CD4-positive, alpha-beta memory T cell (primary cell): ENCODE results near the gene DCT. TPM values are rescaled to one million over a fixed set of nuclear protein-coding genes. Genes with fewer than 3 reads are reported as not detected.

ENCODE experiments used
- CTCF ChIA-PET: fragments of 350-600 bp; sonication (Branson Sonifier 250); formaldehyde crosslinking; loops from one replicate; lab custom pipeline; 2021; ENCODE audit warnings: inconsistent platforms; ENCODE audit not compliant: partially characterized antibody; lab: Charles Lee
- POLR2A ChIA-PET: fragments of 350-600 bp; sonication (Branson Sonifier 250); formaldehyde crosslinking; loops from one replicate; lab custom pipeline; 2021; ENCODE audit not compliant: partially characterized antibody; lab: Charles Lee
- DNase-seq, 5 donors: peaks; one replicate each; pipeline versions ENCODE4 v3.0.0 to v3.0.0-alpha.2; 2020 to 2022; ENCODE audit warnings: mixed read lengths in 1 of 5
- H3K27ac ChIP-seq: one replicate; pipeline ENCODE4 v1.7.0; 2013; ENCODE audit warnings: low read depth, low read length
- H3K27me3 ChIP-seq: 2 replicates; pipeline ENCODE4 v1.7.0; 2013; ENCODE audit warnings: mild to moderate bottlenecking, low read length, moderate library complexity; ENCODE audit not compliant: insufficient read depth
- H3K36me3 ChIP-seq: 2 replicates; pipeline ENCODE4 v1.7.0; 2013; ENCODE audit warnings: mild to moderate bottlenecking, low read length, moderate library complexity; ENCODE audit not compliant: insufficient read depth
- H3K4me1 ChIP-seq: 2 replicates; pipeline ENCODE4 v1.7.0; 2013; ENCODE audit warnings: mild to moderate bottlenecking, low read length, moderate library complexity; ENCODE audit not compliant: insufficient read depth
- H3K4me3 ChIP-seq, 2 donors: one replicate each; pipeline ENCODE4 v1.7.0; 2013; ENCODE audit warnings: low read length in 2 of 2, mild to moderate bottlenecking in 1 of 2
- H3K9me3 ChIP-seq, 2 donors: one replicate each; pipeline ENCODE4 v1.7.0; 2013; ENCODE audit warnings: low read length in 2 of 2, control low read depth in 1 of 2; ENCODE audit not compliant: control insufficient read depth in 1 of 2
- H3K27ac Mint-ChIP-seq, 7 donors: one replicate each; pipeline ENCODE4 v1.8.0; 2020 to 2021; ENCODE audit warnings: mixed read lengths in 7 of 7, mild to moderate bottlenecking in 6 of 7, inconsistent platforms in 3 of 7, moderate library complexity in 3 of 7
- H3K27me3 Mint-ChIP-seq, 2 donors: one replicate each; pipeline ENCODE4 v1.8.0; 2020 to 2021; ENCODE audit warnings: mixed read lengths in 2 of 2
- H3K36me3 Mint-ChIP-seq, 2 donors: one replicate each; pipeline ENCODE4 v1.8.0; 2020 to 2021; ENCODE audit warnings: mixed read lengths in 2 of 2, inconsistent platforms in 1 of 2, mild to moderate bottlenecking in 1 of 2
- H3K4me1 Mint-ChIP-seq, 4 donors: one replicate each; pipeline ENCODE4 v1.8.0; 2020 to 2021; ENCODE audit warnings: mixed read lengths in 4 of 4, mild to moderate bottlenecking in 1 of 4
- H3K4me3 Mint-ChIP-seq, 8 donors: one replicate each; pipeline ENCODE4 v1.8.0; 2020 to 2021; ENCODE audit warnings: mixed read lengths in 8 of 8, mild to moderate bottlenecking in 7 of 8, moderate library complexity in 6 of 8, inconsistent platforms in 3 of 8
- H3K9me3 Mint-ChIP-seq, 8 donors: one replicate each; pipeline ENCODE4 v1.8.0; 2020 to 2021; ENCODE audit warnings: mixed read lengths in 8 of 8, mild to moderate bottlenecking in 5 of 8, inconsistent platforms in 3 of 8, moderate library complexity in 1 of 8
- intact Hi-C: fragments of 100-400 bp; cut with micrococcal nuclease; formaldehyde crosslinking; loops from one replicate; pipeline ENCODE4 v1.15.1; 2023
- polyA plus RNA-seq, 2 donors: library from polyadenylated mRNA; unstranded; fragments of 300-500 nt; fragmentation: Illumina TruSeq; gene quantifications; one replicate each; pipeline ENCODE4 v1.2.3, GENCODE V29; 2021
- total RNA-seq, 2 experiments: library from RNA; stranded (reverse); gene quantifications; one replicate each; pipeline ENCODE4 v1.2.3, GENCODE V29; 2021

The DCT gene
- total and polyA plus RNA-seq, 4 experiments from 2014 or later, result 0.21 to 0.53 (median 0.30) TPM

GRCh38 chr13:94433055-94433961, 46.2 kb downstream of the DCT start:
- no peaks in the 10 kb centered on the region for H3K27me3 ChIP-seq
- no peaks in the 10 kb centered on the region for H3K9me3 ChIP-seq
- POLR2A ChIA-PET, result no interaction called here
- Mint-ChIP-seq H3K4me1 (peaks cover 0 to 3% (median 0%) of the 10 kb centered on the region in 4 donors), H3K27me3 (no peaks in the 10 kb centered on the region), H3K4me3 (no peak overlapping the region), H3K9me3 (no peaks in the 10 kb centered on the region), H3K36me3 (no peaks in the 10 kb centered on the region), H3K27ac (no peak overlapping the region)
- H3K36me3 ChIP-seq, result no peaks in the 10 kb centered on the region
- intact Hi-C loops, result no loop called here
- no peak for DNase-seq
- H3K4me3 ChIP-seq, result no peak overlapping the region
- CTCF ChIA-PET, result interaction anchor here (1.0 to 22.1 kb wide), 3 partner anchors 13 to 185 kb away, joined by 4 to 532 read pairs (median 16); no protein-coding TSS in a partner anchor
- no peaks in the 10 kb centered on the region for H3K4me1 ChIP-seq
- H3K27ac ChIP-seq, result no peak overlapping the region

GRCh38 chr13:94431987-94432386, 47.5 kb downstream of the DCT start:
- Mint-ChIP-seq H3K27ac (no peak overlapping the region), H3K36me3 (no peaks in the 10 kb centered on the region), H3K4me1 (peaks cover 0 to 3% (median 0%) of the 10 kb centered on the region in 4 donors), H3K4me3 (no peak overlapping the region), H3K9me3 (no peaks in the 10 kb centered on the region), H3K27me3 (no peaks in the 10 kb centered on the region)
- no peaks in the 10 kb centered on the region for H3K27me3 ChIP-seq
- CTCF ChIA-PET, result interaction anchor here (0.6 to 22.1 kb wide), 4 partner anchors 8 to 186 kb away, joined by 3 to 532 read pairs (median 4); no protein-coding TSS in a partner anchor
- no peaks in the 10 kb centered on the region for H3K9me3 ChIP-seq
- no peaks in the 10 kb centered on the region for H3K36me3 ChIP-seq
- no peak overlapping the region for H3K27ac ChIP-seq
- intact Hi-C loops, result no loop called here
- POLR2A ChIA-PET, result no interaction called here
- H3K4me3 ChIP-seq, result no peak overlapping the region
- DNase-seq, result no peak
- no peaks in the 10 kb centered on the region for H3K4me1 ChIP-seq

- Mint-ChIP-seq H3K4me3 (no peak overlapping the region), H3K27ac (no peak overlapping the region), H3K36me3 (no peaks in the 10 kb centered on the region), H3K9me3 (no peaks in the 10 kb centered on the region), H3K4me1 (peaks cover 0 to 3% (median 0%) of the 10 kb centered on the region in 4 donors), H3K27me3 (no peaks in the 10 kb centered on the region)
- H3K27ac ChIP-seq, result no peak overlapping the region
- no peak overlapping the region for H3K4me3 ChIP-seq
- H3K4me1 ChIP-seq, result no peaks in the 10 kb centered on the region
- intact Hi-C loops, result no loop called here
- POLR2A ChIA-PET, result interaction anchor here (0.6 kb wide), 1 partner anchor 187 kb away, joined by 3 read pairs; no protein-coding TSS in a partner anchor
- CTCF ChIA-PET, result interaction anchor here (1.4 to 22.1 kb wide), 3 partner anchors 10 to 186 kb away, joined by 3 to 532 read pairs (median 3); no protein-coding TSS in a partner anchor
- no peaks in the 10 kb centered on the region for H3K27me3 ChIP-seq
- H3K9me3 ChIP-seq, result no peaks in the 10 kb centered on the region
- DNase-seq, result no peak
- H3K36me3 ChIP-seq, result no peaks in the 10 kb centered on the region
These were observed 47.9 kb downstream of the DCT start for GRCh38 chr13:94431574-94431973.

- no peak overlapping the region for H3K27ac ChIP-seq
- Mint-ChIP-seq H3K4me3 (no peak overlapping the region), H3K36me3 (no peaks in the 10 kb centered on the region), H3K4me1 (peaks cover 0 to 3% (median 0%) of the 10 kb centered on the region in 4 donors), H3K27ac (no peak overlapping the region), H3K27me3 (peaks cover 10% of the 10 kb centered on the region in 2 donors), H3K9me3 (no peaks in the 10 kb centered on the region)
- ChIA-PET CTCF (interaction anchor here (3.5 to 22.1 kb wide), 2 partner anchors 9 to 191 kb away, joined by 9 to 532 read pairs; no protein-coding TSS in a partner anchor), POLR2A (no interaction called here)
- intact Hi-C loops, result no loop called here
- H3K4me1 ChIP-seq, result no peaks in the 10 kb centered on the region
- H3K36me3 ChIP-seq, result no peaks in the 10 kb centered on the region
- no peaks in the 10 kb centered on the region for H3K27me3 ChIP-seq
- H3K4me3 ChIP-seq, result no peak overlapping the region
- H3K9me3 ChIP-seq, result no peaks in the 10 kb centered on the region
- DNase-seq, result no peak
These were observed 52.0 kb downstream of the DCT start for GRCh38 chr13:94427313-94427953.

GRCh38 chr13:94419925-94420305, 59.6 kb downstream of the DCT start:
- intact Hi-C loops, result no loop called here
- H3K36me3 ChIP-seq, result no peaks in the 10 kb centered on the region
- H3K9me3 ChIP-seq, result peaks cover 0 to 3% of the 10 kb centered on the region in 2 donors
- Mint-ChIP-seq H3K4me3 (no peak overlapping the region), H3K4me1 (peaks cover 1 to 10% (median 5%) of the 10 kb centered on the region in 4 donors), H3K27ac (no peak overlapping the region), H3K27me3 (peaks cover 6 to 13% of the 10 kb centered on the region in 2 donors), H3K9me3 (peaks cover 3 to 39% (median 19%) of the 10 kb centered on the region in 8 donors), H3K36me3 (peaks cover 1 to 12% of the 10 kb centered on the region in 2 donors)
- CTCF ChIA-PET, result no interaction called here
- POLR2A ChIA-PET, result no interaction called here
- H3K4me3 ChIP-seq, result no peak overlapping the region
- H3K27ac ChIP-seq, result no peak overlapping the region
- H3K27me3 ChIP-seq, result no peaks in the 10 kb centered on the region
- no peaks in the 10 kb centered on the region for H3K4me1 ChIP-seq
- no peak for DNase-seq

- H3K27me3 Mint-ChIP-seq, result peaks cover 4 to 10% of the 10 kb centered on the region in 2 donors
- POLR2A ChIA-PET, result no interaction called here
- Histone ChIP-seq H3K9me3 (peaks cover 0 to 3% of the 10 kb centered on the region in 2 donors), H3K36me3 (no peaks in the 10 kb centered on the region), H3K27ac (no peak overlapping the region), H3K27me3 (no peaks in the 10 kb centered on the region), H3K4me1 (no peaks in the 10 kb centered on the region), H3K4me3 (no peak overlapping the region)
- peaks cover 1 to 12% of the 10 kb centered on the region in 2 donors for H3K36me3 Mint-ChIP-seq
- H3K9me3 Mint-ChIP-seq, result peaks cover 3 to 39% (median 19%) of the 10 kb centered on the region in 8 donors
- no peak overlapping the region for H3K4me3 Mint-ChIP-seq
- H3K27ac Mint-ChIP-seq, result peak overlapping the region in 2 of 7 donors; percentile 2 to 65
- intact Hi-C loops, result no loop called here
- CTCF ChIA-PET, result no interaction called here
- no peak for DNase-seq
- H3K4me1 Mint-ChIP-seq, result peaks cover 1 to 10% (median 5%) of the 10 kb centered on the region in 4 donors
These were observed 60.1 kb downstream of the DCT start for GRCh38 chr13:94419304-94419924.
